ENCODE results near the gene NUDT22. TPM values are rescaled to one million over a fixed set of nuclear protein-coding genes. Genes with fewer than 3 reads are reported as not detected.

NUDT22 gene
- total and polyA plus RNA-seq, 2 experiments from 2014 or later = 33.9 to 67.0 TPM

- Histone ChIP-seq H3F3A (replicated peaks; ENCODE audit: low read depth) (peaks cover 13% of the 10 kb centered on the region), H3K4me3 (peak overlapping the region; percentile 94), H4K20me1 (replicated peaks; ENCODE audit: insufficient read depth) (no peaks in the 10 kb centered on the region), H3K9me2 (ENCODE audit: insufficient read depth) (no peaks in the 10 kb centered on the region), H3K4me2 (peak overlapping the region; percentile 96), H3K27ac (ENCODE audit: low read depth) (no peak overlapping the region), H3K4me1 (ENCODE audit: insufficient read depth) (peaks cover 17% of the 10 kb centered on the region; the same call in 1 of the 2 replicates), H3K36me3 (ENCODE audit: insufficient read depth) (no peaks in the 10 kb centered on the region), H3K79me2 (replicated peaks; ENCODE audit: insufficient read depth) (no peaks in the 10 kb centered on the region; the same call in 1 of the 2 replicates), H3K27me3 (ENCODE audit: insufficient read depth) (peaks cover 23% of the 10 kb centered on the region; the same call in 1 of the 2 replicates), H2AFZ (no peak overlapping the region)
- Mint-ChIP-seq H3K9me3 (no peaks in the 10 kb centered on the region), H3K36me3 (ENCODE audit: low read depth) (peaks cover 3% of the 10 kb centered on the region; the same call in 1 of the 3 replicates), H3K4me1 (peaks cover 24% of the 10 kb centered on the region; the same call in 2 of the 3 replicates), H3K27ac (peak overlapping the region; percentile 67), H3K4me3 (peak overlapping the region; percentile 83), H3K27me3 (ENCODE audit: insufficient read depth, low read depth, poor library complexity) (peaks cover 22% of the 10 kb centered on the region)
- TF ChIP-seq POLR2AphosphoS5 (IDR thresholded peaks at IDR 0.05; ENCODE audit: low read depth) (no peak), ETS1 (IDR thresholded peaks at IDR 0.05) (no peak)
- ATAC-seq (no peak), DNase-seq (ENCODE audit: low spot score) (no peak)
Measured at GRCh38 chr11:64229744-64230170, 3.7 kb downstream of the NUDT22 start.

GRCh38 chr11:64230171-64230984 lies 4.3 kb downstream of the NUDT22 start, which contains the start of gene DNAJC4:
Gene DNAJC4 (plus strand): TSS chr11:64230548. CDS start chr11:64230855, 307 bp downstream.
- peaks cover 2% of the 10 kb centered on the region; the same call in 1 of the 2 replicates for H3K79me2 ChIP-seq (replicated peaks; ENCODE audit: insufficient read depth)
- H3K27me3 ChIP-seq (ENCODE audit: insufficient read depth) = peaks cover 23% of the 10 kb centered on the region; the same call in 1 of the 2 replicates
- peaks cover 25% of the 10 kb centered on the region for H3K27me3 Mint-ChIP-seq (ENCODE audit: insufficient read depth, low read depth, poor library complexity)
- H3K36me3 Mint-ChIP-seq (ENCODE audit: low read depth) = peaks cover 3% of the 10 kb centered on the region; the same call in 1 of the 3 replicates
- peak within 1 kb of the TSS; percentile 83 for H3K4me3 Mint-ChIP-seq
- no peaks in the 10 kb centered on the region for H3K36me3 ChIP-seq (ENCODE audit: insufficient read depth)
- H3K27ac ChIP-seq (ENCODE audit: low read depth) = peak within 1 kb of the TSS; percentile 80; the same call in 1 of the 2 replicates
- TF ChIP-seq ZNF114 (CRISPR knock-in tag; IDR thresholded peaks at IDR 0.05) (no peak), POLR2AphosphoS5 (IDR thresholded peaks at IDR 0.05; ENCODE audit: low read depth) (peak; percentile 85)
- peak within 1 kb of the TSS; percentile 76; the same call in 1 of the 2 replicates for H2AFZ ChIP-seq
- no peaks in the 10 kb centered on the region for H3K9me3 Mint-ChIP-seq
- H3K4me3 ChIP-seq = peak within 1 kb of the TSS; percentile 94
- peak; percentile 100 for DNase-seq (ENCODE audit: low spot score)
- peaks cover 17% of the 10 kb centered on the region; the same call in 1 of the 2 replicates for H3K4me1 ChIP-seq (ENCODE audit: insufficient read depth)
- no peaks in the 10 kb centered on the region for H4K20me1 ChIP-seq (replicated peaks; ENCODE audit: insufficient read depth)
- H3K27ac Mint-ChIP-seq = peak within 1 kb of the TSS; percentile 73
- peaks cover 17% of the 10 kb centered on the region for H3F3A ChIP-seq (replicated peaks; ENCODE audit: low read depth)
- H3K4me2 ChIP-seq = peak within 1 kb of the TSS; percentile 96
- H3K9me2 ChIP-seq (ENCODE audit: insufficient read depth) = no peaks in the 10 kb centered on the region
- peaks cover 23% of the 10 kb centered on the region for H3K4me1 Mint-ChIP-seq
- ATAC-seq = peak; percentile 37

- Mint-ChIP-seq H3K27ac (peak overlapping the region; percentile 73; the same call in 1 of the 2 replicates), H3K27me3 (ENCODE audit: insufficient read depth, low read depth, poor library complexity) (peaks cover 27% of the 10 kb centered on the region), H3K4me1 (peaks cover 23% of the 10 kb centered on the region), H3K36me3 (ENCODE audit: low read depth) (peaks cover 3% of the 10 kb centered on the region; the same call in 1 of the 3 replicates), H3K9me3 (no peaks in the 10 kb centered on the region), H3K4me3 (peak overlapping the region; percentile 83)
- Histone ChIP-seq H3K36me3 (ENCODE audit: insufficient read depth) (no peaks in the 10 kb centered on the region), H2AFZ (peak overlapping the region; percentile 76; the same call in 1 of the 2 replicates), H3K4me3 (peak overlapping the region; percentile 94), H3K27ac (ENCODE audit: low read depth) (peak overlapping the region; percentile 80; the same call in 1 of the 2 replicates), H3K4me1 (ENCODE audit: insufficient read depth) (peaks cover 17% of the 10 kb centered on the region; the same call in 1 of the 2 replicates), H3K27me3 (ENCODE audit: insufficient read depth) (peaks cover 23% of the 10 kb centered on the region; the same call in 1 of the 2 replicates), H4K20me1 (replicated peaks; ENCODE audit: insufficient read depth) (no peaks in the 10 kb centered on the region), H3K9me2 (ENCODE audit: insufficient read depth) (no peaks in the 10 kb centered on the region), H3K4me2 (peak overlapping the region; percentile 96), H3K79me2 (replicated peaks; ENCODE audit: insufficient read depth) (peaks cover 4% of the 10 kb centered on the region; the same call in 1 of the 2 replicates), H3F3A (replicated peaks; ENCODE audit: low read depth) (peaks cover 22% of the 10 kb centered on the region)
- no peak for DNase-seq (ENCODE audit: low spot score)
- ATAC-seq = no peak
- TF ChIP-seq ETS1 (IDR thresholded peaks at IDR 0.05) (no peak), ZNF114 (CRISPR knock-in tag; IDR thresholded peaks at IDR 0.05) (no peak)
Measured at GRCh38 chr11:64230985-64231365, 4.9 kb downstream of the NUDT22 start.

Measured in GM23338 (cell line).